ENCODE data around the gene LY9.

DNA sequence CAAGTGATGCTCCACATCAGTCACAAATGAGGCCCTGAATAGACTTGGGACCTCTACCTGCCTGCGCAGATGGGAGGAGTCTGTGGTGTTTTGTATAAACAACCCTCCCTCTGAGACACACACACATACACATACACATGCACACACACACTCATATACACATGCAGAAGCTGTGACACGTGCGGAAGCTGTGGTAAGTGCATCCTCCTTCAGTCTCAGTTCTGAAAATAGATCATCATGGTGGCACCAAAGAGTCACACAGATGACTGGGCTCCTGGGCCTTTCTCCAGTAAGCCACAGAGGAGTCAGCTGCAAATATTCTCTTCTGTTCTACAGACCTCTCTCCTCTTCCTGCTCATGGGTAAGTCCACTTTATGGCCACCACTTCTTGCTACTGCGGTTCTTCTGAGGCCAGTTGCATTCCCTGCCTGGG, at the start of gene LY9:
- TF ChIP-seq, protein P1, sequence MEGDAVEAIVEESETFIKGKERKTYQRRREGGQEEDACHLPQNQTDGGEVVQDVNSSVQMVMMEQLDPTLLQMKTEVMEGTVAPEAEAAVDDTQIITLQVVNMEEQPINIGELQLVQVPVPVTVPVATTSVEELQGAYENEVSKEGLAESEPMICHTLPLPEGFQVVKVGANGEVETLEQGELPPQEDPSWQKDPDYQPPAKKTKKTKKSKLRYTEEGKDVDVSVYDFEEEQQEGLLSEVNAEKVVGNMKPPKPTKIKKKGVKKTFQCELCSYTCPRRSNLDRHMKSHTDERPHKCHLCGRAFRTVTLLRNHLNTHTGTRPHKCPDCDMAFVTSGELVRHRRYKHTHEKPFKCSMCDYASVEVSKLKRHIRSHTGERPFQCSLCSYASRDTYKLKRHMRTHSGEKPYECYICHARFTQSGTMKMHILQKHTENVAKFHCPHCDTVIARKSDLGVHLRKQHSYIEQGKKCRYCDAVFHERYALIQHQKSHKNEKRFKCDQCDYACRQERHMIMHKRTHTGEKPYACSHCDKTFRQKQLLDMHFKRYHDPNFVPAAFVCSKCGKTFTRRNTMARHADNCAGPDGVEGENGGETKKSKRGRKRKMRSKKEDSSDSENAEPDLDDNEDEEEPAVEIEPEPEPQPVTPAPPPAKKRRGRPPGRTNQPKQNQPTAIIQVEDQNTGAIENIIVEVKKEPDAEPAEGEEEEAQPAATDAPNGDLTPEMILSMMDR (IDR thresholded peaks at IDR 0.05): no peak
- no peak for TF ChIP-seq POLR2AphosphoS5 (IDR thresholded peaks at IDR 0.05; ENCODE audit: insufficient read depth in 1 of 2, low read depth in 1 of 2)
